Psoas muscle (tissue), 8 donors: ENCODE data around the gene RANBP2. TPM values are rescaled to one million over a fixed set of nuclear protein-coding genes. Genes with fewer than 3 reads are reported as not detected.
"Not testable (repeated sequence)": the region's sequence is repeated elsewhere in the genome, so short reads cannot be mapped to it uniquely, and the experiment has no call there.

Source experiments
- ATAC-seq, 4 donors: fragments of 200-7000 bp; cut with Tn5 transposase; one replicate each; pipeline ENCODE4 v1.9.1; 2020; ENCODE audit warnings: moderate library complexity in 3 of 4, mild to moderate bottlenecking in 2 of 4
- DNase-seq, 2 donors: peaks; one replicate each; pipeline ENCODE4 v3.0.0-alpha.2; 2020
- H3K27ac ChIP-seq: fragments of 200-600 bp; one replicate; pipeline ENCODE4 v1.8.0; 2022
- H3K27me3 ChIP-seq, 3 donors: fragments of 200-600 bp in 1 of 3; one replicate each; pipeline versions ENCODE4 v1.6.1 to v1.8.0; 2013 to 2022; ENCODE audit warnings: low read length in 2 of 3, mild to moderate bottlenecking in 2 of 3, moderate library complexity in 1 of 3; ENCODE audit not compliant: insufficient read depth in 3 of 3
- H3K36me3 ChIP-seq, 2 donors: fragments of 200-600 bp in 1 of 2; one replicate each; pipeline versions ENCODE4 v1.6.1 to v1.8.0; 2013 to 2022; ENCODE audit warnings: low read depth in 1 of 2, mild to moderate bottlenecking in 1 of 2, moderate library complexity in 1 of 2; ENCODE audit not compliant: insufficient read depth in 1 of 2
- H3K4me1 ChIP-seq: fragments of 200-600 bp; one replicate; pipeline ENCODE4 v1.8.0; 2022
- H3K4me3 ChIP-seq: fragments of 200-600 bp; one replicate; pipeline ENCODE4 v1.8.0; 2022; ENCODE audit warnings: mild to moderate bottlenecking
- H3K9me3 ChIP-seq: fragments of 200-600 bp; one replicate; pipeline ENCODE4 v1.8.0; 2022
- WGBS, 3 donors: extraction: QIAGEN DNeasy Blood & Tissue Kit; methylation state at CpG; one replicate each; pipeline versions ENCODE4 v1.1.6 to v1.1.7; 2013; 5-methylcytosine and 5-hydroxymethylcytosine counted together
- intact Hi-C, 2 donors: fragments of 100-400 bp; cut with DNase I; formaldehyde crosslinking; loops; one replicate each; pipeline versions ENCODE4 v1.11.0 to v1.14.2; 2022
- polyA plus RNA-seq, 3 donors: library from polyadenylated mRNA; stranded (reverse); fragments of 200-250 nt; gene quantifications; one replicate each; pipeline ENCODE4 v1.2.3, GENCODE V29; 2013
- total RNA-seq, 4 donors: library from RNA; stranded (reverse); fragmentation: NEBNext Ultra II Directional in 2 of 4; extraction: Animal tissue kit (Norgen Biotek cat#: 25700) in 2 of 4; gene quantifications; one replicate each; pipeline versions ENCODE4 v1.2.1 to v1.2.4, GENCODE V29; 2021 to 2023
- TF ChIP-seq, protein P1 (sequence below): fragments of 200-600 bp; IDR thresholded peaks from one replicate; pipeline ENCODE4 v1.8.0; 2022; ENCODE audit warnings: antibody characterized with exemption
- donor health status: healthy with polysubstance abuse.
- donor health status: DM: no; HTN: no; CAD: no; lungs with moderate emphysema.
- donor health status: Bipolar disorder and iron deficiency.
- donor health status: healthy.
- donor health status: DM: yes; HTN: yes; CAD: no.
- donor health status: DM: no; HTN: no; CAD: no.
- donor health status: DM: no; HTN: no; CAD: no.
- donor health status: DM: yes; HTN: yes; CAD: no.

Gene RANBP2
- total and polyA plus RNA-seq, 7 donors: 12.4 to 74.3 (median 58.5) TPM

DNA sequence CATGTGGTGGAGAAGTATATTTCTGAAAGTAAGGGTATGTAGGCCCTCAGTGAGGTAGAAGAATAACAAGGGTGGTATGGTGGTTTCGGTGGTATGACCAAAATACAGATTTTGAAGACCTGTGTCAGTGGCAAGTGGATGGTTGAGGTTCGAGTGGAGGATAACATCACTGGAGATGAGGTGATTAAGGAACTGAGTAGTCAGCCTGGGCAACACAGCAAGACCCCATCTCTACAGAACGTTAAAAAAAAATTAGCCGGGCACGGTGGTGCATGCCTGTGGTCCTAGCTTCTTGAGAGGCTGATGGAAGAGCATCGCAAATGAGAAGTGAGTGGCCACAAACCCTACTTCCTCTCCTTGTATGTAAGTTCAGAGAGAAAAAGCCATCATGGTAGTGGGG lies 15.4 kb downstream of the RANBP2 start:
- H3K4me3 ChIP-seq, DNase-seq, H3K27me3 ChIP-seq, H3K4me1 ChIP-seq, ATAC-seq, intact Hi-C loops, H3K9me3 ChIP-seq, H3K27ac ChIP-seq: not testable (repeated sequence)
- 94 to 99% (median 96%) methylated on average over 6 of the region's 6 CpGs for WGBS, 3 donors
- H3K36me3 ChIP-seq: peaks cover 0 to 74% of the 10 kb centered on the region in 2 donors

DNA sequence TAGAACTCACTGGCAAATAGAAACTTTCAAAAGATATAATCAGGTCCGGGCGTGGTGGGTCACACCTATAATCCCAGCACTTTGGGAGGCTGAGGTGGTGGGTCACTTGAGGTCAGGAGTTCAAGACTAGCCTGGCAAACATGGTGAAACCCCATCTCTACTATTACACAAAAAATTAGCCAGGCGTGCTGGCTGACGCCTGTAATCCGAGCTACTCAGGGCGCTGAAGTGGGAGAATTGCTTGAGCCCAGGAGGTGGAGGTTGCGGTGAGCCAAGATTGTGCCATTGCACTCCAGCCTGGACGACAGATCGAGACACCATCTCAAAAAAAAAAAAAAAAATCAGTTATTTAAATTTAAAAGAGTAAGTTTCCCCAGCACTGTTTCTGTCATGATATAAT lies 38.7 kb downstream of the RANBP2 start:
- H3K4me1 ChIP-seq, intact Hi-C loops, H3K27me3 ChIP-seq, DNase-seq, H3K4me3 ChIP-seq, H3K9me3 ChIP-seq, ATAC-seq, H3K27ac ChIP-seq: not testable (repeated sequence)
- 60 to 94% (median 73%) methylated on average over 9 of the region's 9 CpGs for WGBS, 3 donors
- H3K36me3 ChIP-seq: peaks cover 0 to 76% of the 10 kb centered on the region in 2 donors

DNA sequence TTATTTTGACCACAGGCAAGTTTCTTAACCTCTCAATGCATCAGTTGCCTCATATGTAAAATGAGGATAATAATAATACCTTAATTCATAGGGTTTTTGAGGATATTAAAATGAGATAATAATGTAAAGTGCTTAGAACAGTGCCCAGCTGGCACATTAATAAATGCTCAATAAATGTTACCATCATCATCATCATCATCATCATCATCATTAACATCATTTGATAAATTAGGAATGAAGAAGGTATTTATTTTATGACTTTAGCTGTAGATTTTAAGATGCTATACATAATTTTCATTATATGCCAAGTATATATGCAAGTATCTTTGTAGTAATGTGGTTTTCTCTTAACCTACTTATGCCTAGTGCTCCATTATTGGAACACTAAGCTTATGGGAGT lies 43.3 kb downstream of the RANBP2 start:
- ATAC-seq, H3K27ac ChIP-seq, H3K27me3 ChIP-seq, DNase-seq, H3K4me1 ChIP-seq, intact Hi-C loops, H3K9me3 ChIP-seq, H3K4me3 ChIP-seq: not testable (repeated sequence)
- peaks cover 12 to 72% of the 10 kb centered on the region in 2 donors for H3K36me3 ChIP-seq

GRCh38 chr2:108766671-108767070 lies 47.4 kb downstream of the RANBP2 start:
- peaks cover 12 to 70% of the 10 kb centered on the region in 2 donors for H3K36me3 ChIP-seq
- DNase-seq, intact Hi-C loops, ATAC-seq, H3K4me1 ChIP-seq, H3K27ac ChIP-seq, H3K4me3 ChIP-seq, H3K27me3 ChIP-seq, H3K9me3 ChIP-seq: not testable (repeated sequence)
- 56 to 70% (median 69%) methylated on average over 4 to 5 of the region's 5 CpGs for WGBS, 3 donors

GRCh38 chr2:108767859-108768258 lies 48.6 kb downstream of the RANBP2 start:
- H3K4me3 ChIP-seq, DNase-seq, ATAC-seq, intact Hi-C loops, H3K27ac ChIP-seq, H3K9me3 ChIP-seq, H3K4me1 ChIP-seq, H3K27me3 ChIP-seq: not testable (repeated sequence)
- WGBS, 3 donors: 82 to 93% (median 86%) methylated on average over 1 of the region's 2 CpGs
- peaks cover 12 to 76% of the 10 kb centered on the region in 2 donors for H3K36me3 ChIP-seq

- no peaks in the 10 kb centered on the region for H3K9me3 ChIP-seq
- no peak overlapping the region for H3K4me3 ChIP-seq
- ATAC-seq: no peak
- H3K4me1 ChIP-seq: no peaks in the 10 kb centered on the region
- intact Hi-C loops: loop anchor here in 1 of 2 donors (5.0 kb wide), 1 partner anchor 94 kb away; no protein-coding TSS in a partner anchor
- no peaks in the 10 kb centered on the region for H3K27me3 ChIP-seq
- WGBS, 3 donors: 86 to 89% (median 89%) methylated on average over 3 of the region's 3 CpGs
- no peak for DNase-seq
- peaks cover 4 to 98% of the 10 kb centered on the region in 2 donors for H3K36me3 ChIP-seq
- H3K27ac ChIP-seq: no peak overlapping the region
- TF ChIP-seq, protein P1, sequence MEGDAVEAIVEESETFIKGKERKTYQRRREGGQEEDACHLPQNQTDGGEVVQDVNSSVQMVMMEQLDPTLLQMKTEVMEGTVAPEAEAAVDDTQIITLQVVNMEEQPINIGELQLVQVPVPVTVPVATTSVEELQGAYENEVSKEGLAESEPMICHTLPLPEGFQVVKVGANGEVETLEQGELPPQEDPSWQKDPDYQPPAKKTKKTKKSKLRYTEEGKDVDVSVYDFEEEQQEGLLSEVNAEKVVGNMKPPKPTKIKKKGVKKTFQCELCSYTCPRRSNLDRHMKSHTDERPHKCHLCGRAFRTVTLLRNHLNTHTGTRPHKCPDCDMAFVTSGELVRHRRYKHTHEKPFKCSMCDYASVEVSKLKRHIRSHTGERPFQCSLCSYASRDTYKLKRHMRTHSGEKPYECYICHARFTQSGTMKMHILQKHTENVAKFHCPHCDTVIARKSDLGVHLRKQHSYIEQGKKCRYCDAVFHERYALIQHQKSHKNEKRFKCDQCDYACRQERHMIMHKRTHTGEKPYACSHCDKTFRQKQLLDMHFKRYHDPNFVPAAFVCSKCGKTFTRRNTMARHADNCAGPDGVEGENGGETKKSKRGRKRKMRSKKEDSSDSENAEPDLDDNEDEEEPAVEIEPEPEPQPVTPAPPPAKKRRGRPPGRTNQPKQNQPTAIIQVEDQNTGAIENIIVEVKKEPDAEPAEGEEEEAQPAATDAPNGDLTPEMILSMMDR: no peak
Measured at GRCh38 chr2:108776475-108776874, 57.2 kb downstream of the RANBP2 start.

GRCh38 chr2:108778857-108779256 lies 59.6 kb downstream of the RANBP2 start:
- intact Hi-C loops: loop anchor here in 1 of 2 donors (5.0 kb wide), 1 partner anchor 97 kb away; no protein-coding TSS in a partner anchor
- H3K27me3 ChIP-seq: no peaks in the 10 kb centered on the region
- no peaks in the 10 kb centered on the region for H3K4me1 ChIP-seq
- TF ChIP-seq, protein P1: no peak
- peaks cover 4 to 98% of the 10 kb centered on the region in 2 donors for H3K36me3 ChIP-seq
- no peaks in the 10 kb centered on the region for H3K9me3 ChIP-seq
- ATAC-seq: no peak
- WGBS, 3 donors: 62 to 95% (median 87%) methylated on average over 2 of the region's 2 CpGs
- H3K27ac ChIP-seq: no peak overlapping the region
- H3K4me3 ChIP-seq: no peak overlapping the region
- DNase-seq: no peak
